Caco-2 (cell line): ENCODE data around the gene TCP1. TPM values are rescaled to one million over a fixed set of nuclear protein-coding genes. Genes with fewer than 3 reads are reported as not detected.
A peak's percentile ranks its signal among the peaks of the same experiment; 100 is the strongest.

Source experiments
- BruUV-seq: library from RNA; stranded (reverse); fragments of 400-500 nt; replicated peaks from 2 replicates; lab custom pipeline; 2021; lab: Mats Ljungman, UMichigan
- CTCF ChIA-PET: fragments of 300-600 bp; sonication (Branson Sonifier 250); formaldehyde crosslinking; loops from one replicate; lab custom pipeline; 2022; ENCODE audit warnings: antibody characterized with exemption; lab: Charles Lee
- POLR2A ChIA-PET: fragments of 300-600 bp; sonication (Branson Sonifier 250); formaldehyde crosslinking; loops from one replicate; lab custom pipeline; 2022; ENCODE audit warnings: antibody characterized with exemption; lab: Charles Lee
- DNase-seq, 2 experiments: peaks; one replicate each; pipeline versions ENCODE4 v3.0.0 to v3.0.0-alpha.2; 2020 to 2022
- H3K27me3 ChIP-seq: replicated peaks from 2 replicates; pipeline ENCODE4 v1.6.0; 2011; ENCODE audit warnings: low read length; ENCODE audit not compliant: control insufficient read depth, insufficient read depth
- H3K36me3 ChIP-seq: 2 replicates; pipeline ENCODE4 v1.5.1; 2011; ENCODE audit warnings: low read length; ENCODE audit not compliant: control insufficient read depth, insufficient read depth
- H3K4me1 ChIP-seq: fragments of 250-450 bp; sonication (Bioruptor Pico); 2 replicates; pipeline ENCODE4 v1.5.1; 2020; ENCODE audit warnings: mild to moderate bottlenecking
- H3K4me3 ChIP-seq: 2 replicates; pipeline ENCODE4 v1.5.1; 2011; ENCODE audit warnings: low read depth, mild to moderate bottlenecking, control low read depth, low read length
- H3K9me3 ChIP-seq: fragments of 250-450 bp; sonication (Bioruptor Pico); 2 replicates; pipeline ENCODE4 v1.5.1; 2020; ENCODE audit warnings: mild to moderate bottlenecking, moderate library complexity
- H3K27ac Mint-ChIP-seq: one replicate; pipeline ENCODE4 v1.8.0; 2022; ENCODE audit warnings: mixed read lengths; ENCODE audit not compliant: unreplicated experiment
- H3K27me3 Mint-ChIP-seq: one replicate; pipeline ENCODE4 v1.8.0; 2022; ENCODE audit warnings: mixed read lengths; ENCODE audit not compliant: insufficient read depth, unreplicated experiment
- H3K36me3 Mint-ChIP-seq: one replicate; pipeline ENCODE4 v1.8.0; 2022; ENCODE audit warnings: mild to moderate bottlenecking, mixed read lengths; ENCODE audit not compliant: insufficient read depth, unreplicated experiment
- H3K4me1 Mint-ChIP-seq: one replicate; pipeline ENCODE4 v1.8.0; 2022; ENCODE audit warnings: low read depth, mixed read lengths; ENCODE audit not compliant: unreplicated experiment
- H3K4me3 Mint-ChIP-seq: one replicate; pipeline ENCODE4 v1.8.0; 2022; ENCODE audit warnings: mild to moderate bottlenecking, moderate library complexity, mixed read lengths; ENCODE audit not compliant: unreplicated experiment
- H3K9me3 Mint-ChIP-seq: one replicate; pipeline ENCODE4 v1.8.0; 2022; ENCODE audit warnings: mixed read lengths; ENCODE audit not compliant: unreplicated experiment
- intact Hi-C: fragments of 100-400 bp; cut with micrococcal nuclease; formaldehyde crosslinking; loops from one replicate; pipeline ENCODE4 v1.10.0; 2022; ENCODE audit not compliant: unreplicated experiment
- total RNA-seq: library from RNA; stranded (reverse); gene quantifications from 2 replicates; pipeline ENCODE4 v1.2.3, GENCODE V29; 2022
- TF ChIP-seq, protein P1 (sequence below), 2 experiments: fragments of 200-600 bp in 1 of 2; IDR thresholded peaks; 1 replicate in 1 of 2; 2 replicates in 1 of 2; pipeline versions ENCODE4 v1.5.1 to v1.8.0; 2011 to 2022; ENCODE audit warnings: antibody characterized with exemption in 1 of 2, control low read depth in 1 of 2, inconsistent platforms in 1 of 2, low read depth in 1 of 2, low read length in 1 of 2, mild to moderate bottlenecking in 1 of 2, moderate library complexity in 1 of 2; ENCODE audit not compliant: insufficient read depth in 1 of 2, severe bottlenecking in 1 of 2, unreplicated experiment in 1 of 2

The TCP1 gene
- total RNA-seq, 1 experiment from 2014 or later, result 286 TPM

DNA sequence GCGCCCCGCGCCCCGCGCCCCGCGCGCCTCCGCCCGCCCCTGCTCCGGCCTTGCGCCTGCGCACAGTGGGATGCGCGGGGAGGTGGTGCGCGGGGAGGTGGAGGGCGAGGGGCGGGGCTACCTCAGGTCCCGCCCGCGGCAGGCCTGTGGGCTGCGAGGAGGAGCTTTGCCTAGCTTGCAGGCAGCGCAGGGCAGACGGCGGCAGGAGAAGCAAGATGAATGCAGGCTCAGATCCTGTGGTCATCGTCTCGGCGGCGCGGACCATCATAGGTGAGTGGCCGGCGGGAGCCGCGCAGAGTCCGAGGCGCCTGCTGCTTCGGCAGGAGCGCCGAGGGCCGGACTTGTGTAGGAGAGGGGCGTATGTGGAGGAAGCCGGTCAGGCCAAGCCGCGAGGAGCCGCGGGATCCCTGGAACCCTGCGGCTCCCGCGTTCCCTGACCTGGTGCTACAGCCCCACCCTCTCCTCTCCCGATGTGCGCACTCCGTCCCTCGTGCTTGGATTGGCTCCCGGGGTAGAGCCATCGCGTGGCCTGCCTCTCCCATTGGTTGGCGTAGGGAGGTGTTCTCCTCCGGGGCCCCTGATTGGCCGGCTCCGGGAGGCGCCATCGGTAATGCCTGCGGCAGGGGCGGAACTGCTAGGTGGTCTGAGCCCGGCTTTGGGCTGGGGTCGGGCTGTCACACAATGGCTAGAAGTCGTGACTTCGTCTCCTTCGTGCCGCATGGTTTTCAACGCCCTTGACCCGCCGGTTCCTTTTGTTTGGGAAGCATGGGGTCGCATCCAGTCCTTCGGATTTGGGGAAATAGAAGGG, 27.3 kb downstream of the TCP1 start, which contains the start of gene ACAT2:
TSS of gene ACAT2 (plus strand) at position 173 of the 808 bp plus-strand sequence. CDS start at position 216, 43 bp downstream.
- BruUV-seq, result no TSS peak
- Mint-ChIP-seq H3K9me3 (no peaks in the 10 kb centered on the region), H3K4me1 (peaks cover 37% of the 10 kb centered on the region), H3K4me3 (peak within 1 kb of the TSS; percentile 82), H3K27me3 (no peaks in the 10 kb centered on the region), H3K27ac (peak within 1 kb of the TSS; percentile 98), H3K36me3 (peaks cover 92% of the 10 kb centered on the region)
- intact Hi-C loops, result loop anchor here (1.0 kb wide), 4 partner anchors 27 to 71 kb away; partner anchors contain the start of genes TCP1 and WTAP
- ChIA-PET POLR2A (interaction anchor here (0.5 to 1.8 kb wide), 9 partner anchors 10 to 80 kb away, joined by 3 to 35 read pairs (median 5); partner anchors contain the start of genes MRPL18, SOD2, TCP1 and WTAP), CTCF (interaction anchor here (0.6 to 1.1 kb wide), 3 partner anchors 28 to 791 kb away, joined by 3 to 4 read pairs (median 3); partner anchors contain the start of gene TCP1)
- TF ChIP-seq, protein P1, sequence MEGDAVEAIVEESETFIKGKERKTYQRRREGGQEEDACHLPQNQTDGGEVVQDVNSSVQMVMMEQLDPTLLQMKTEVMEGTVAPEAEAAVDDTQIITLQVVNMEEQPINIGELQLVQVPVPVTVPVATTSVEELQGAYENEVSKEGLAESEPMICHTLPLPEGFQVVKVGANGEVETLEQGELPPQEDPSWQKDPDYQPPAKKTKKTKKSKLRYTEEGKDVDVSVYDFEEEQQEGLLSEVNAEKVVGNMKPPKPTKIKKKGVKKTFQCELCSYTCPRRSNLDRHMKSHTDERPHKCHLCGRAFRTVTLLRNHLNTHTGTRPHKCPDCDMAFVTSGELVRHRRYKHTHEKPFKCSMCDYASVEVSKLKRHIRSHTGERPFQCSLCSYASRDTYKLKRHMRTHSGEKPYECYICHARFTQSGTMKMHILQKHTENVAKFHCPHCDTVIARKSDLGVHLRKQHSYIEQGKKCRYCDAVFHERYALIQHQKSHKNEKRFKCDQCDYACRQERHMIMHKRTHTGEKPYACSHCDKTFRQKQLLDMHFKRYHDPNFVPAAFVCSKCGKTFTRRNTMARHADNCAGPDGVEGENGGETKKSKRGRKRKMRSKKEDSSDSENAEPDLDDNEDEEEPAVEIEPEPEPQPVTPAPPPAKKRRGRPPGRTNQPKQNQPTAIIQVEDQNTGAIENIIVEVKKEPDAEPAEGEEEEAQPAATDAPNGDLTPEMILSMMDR (IDR thresholded peaks at IDR 0.05; ENCODE audit: insufficient read depth in 1 of 2, low read depth in 1 of 2, low read length in 1 of 2, severe bottlenecking in 1 of 2, unreplicated experiment in 1 of 2), result no peak
- no peaks in the 10 kb centered on the region for H3K9me3 ChIP-seq
- H3K4me3 ChIP-seq, result peak within 1 kb of the TSS; percentile 84
- DNase-seq, result peak; percentile 96 to 98
- no peaks in the 10 kb centered on the region for H3K27me3 ChIP-seq
- peaks cover 8% of the 10 kb centered on the region for H3K36me3 ChIP-seq
- peaks cover 16% of the 10 kb centered on the region for H3K4me1 ChIP-seq

DNA sequence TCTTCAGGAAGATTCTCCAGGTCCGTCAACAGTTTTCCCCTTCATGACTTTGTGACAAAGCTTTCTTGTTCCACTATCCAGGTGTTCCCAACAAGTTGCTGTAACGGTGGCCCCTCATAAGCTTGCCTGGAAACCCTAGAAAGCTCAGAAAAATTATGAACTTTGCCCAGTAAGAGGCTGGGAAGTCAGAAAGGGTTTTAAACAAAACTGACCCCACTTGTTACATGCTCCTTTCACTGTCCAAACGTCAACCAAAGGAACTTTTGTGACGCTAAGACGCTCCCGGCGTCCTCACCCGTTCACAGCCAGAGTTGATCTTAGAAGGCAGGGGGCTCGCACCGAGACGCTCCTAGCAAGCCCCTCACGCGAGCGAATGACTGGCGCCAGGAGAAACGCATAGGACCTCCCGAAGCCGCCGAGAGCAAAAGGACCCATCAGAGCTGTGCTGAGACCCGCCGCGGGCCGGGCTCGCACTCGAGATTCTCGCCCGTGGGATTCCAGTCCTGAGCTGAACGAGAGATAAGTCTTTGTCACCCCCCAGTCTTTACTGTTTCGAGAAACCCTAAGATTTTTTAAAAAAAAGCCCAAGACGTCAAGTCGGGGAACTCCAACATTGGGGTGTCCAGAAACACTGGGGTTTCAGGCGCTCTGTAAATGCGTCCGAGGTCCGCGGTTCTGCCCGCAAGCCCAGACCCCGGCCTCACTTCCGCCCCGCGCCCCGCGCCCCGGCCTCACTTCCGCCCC, 28.1 kb downstream of the TCP1 start:
- ChIA-PET POLR2A (interaction anchor here (0.6 to 1.8 kb wide), 10 partner anchors 10 to 79 kb away, joined by 3 to 35 read pairs (median 4); partner anchors contain the start of genes MRPL18, SOD2, TCP1 and WTAP), CTCF (interaction anchor here (1.1 kb wide), 1 partner anchor 28 kb away, joined by 4 read pairs; the partner anchor contains the start of gene TCP1)
- H3K4me1 ChIP-seq, result peaks cover 16% of the 10 kb centered on the region
- peak overlapping the region; percentile 84 for H3K4me3 ChIP-seq
- BruUV-seq, result TSS peak; percentile 73
- Mint-ChIP-seq H3K27me3 (no peaks in the 10 kb centered on the region), H3K4me3 (peak overlapping the region; percentile 82), H3K27ac (peak overlapping the region; percentile 98), H3K4me1 (peaks cover 37% of the 10 kb centered on the region), H3K36me3 (peaks cover 92% of the 10 kb centered on the region), H3K9me3 (no peaks in the 10 kb centered on the region)
- no peaks in the 10 kb centered on the region for H3K9me3 ChIP-seq
- TF ChIP-seq, protein P1 (IDR thresholded peaks at IDR 0.05; ENCODE audit: insufficient read depth in 1 of 2, low read depth in 1 of 2, low read length in 1 of 2, severe bottlenecking in 1 of 2, unreplicated experiment in 1 of 2), result no peak
- peaks cover 4% of the 10 kb centered on the region; the same call in 1 of the 2 replicates for H3K36me3 ChIP-seq
- H3K27me3 ChIP-seq, result no peaks in the 10 kb centered on the region
- intact Hi-C loops, result no loop called here
- DNase-seq, result no peak
